WTC11 (cell line): ENCODE results near the gene GUCY1A2. TPM values are rescaled to one million over a fixed set of nuclear protein-coding genes. Genes with fewer than 3 reads are reported as not detected.

ENCODE experiments used
- ATAC-seq: fragments of 200-7000 bp; cut with Tn5 transposase; 2 replicates; pipeline ENCODE4 v1.10.0; 2021; ENCODE audit warnings: mild to moderate bottlenecking, moderate library complexity
- CTCF ChIA-PET: fragments of 300-600 bp; sonication (Branson Sonifier 250); formaldehyde crosslinking; loops from one replicate; lab custom pipeline; 2021; ENCODE audit warnings: antibody characterized with exemption; lab: Charles Lee
- POLR2A ChIA-PET: fragments of 350-600 bp; sonication (Branson Sonifier 250); formaldehyde crosslinking; loops from one replicate; lab custom pipeline; 2021; ENCODE audit warnings: antibody characterized with exemption; lab: Charles Lee
- DNase-seq: peaks from one replicate; pipeline ENCODE4 v3.0.0; 2021; ENCODE audit warnings: low spot score
- H3K27ac Mint-ChIP-seq: 2 replicates; pipeline ENCODE4 v1.8.0; 2021; ENCODE audit warnings: mixed read lengths
- H3K27me3 Mint-ChIP-seq: 2 replicates; pipeline ENCODE4 v1.8.0; 2021; ENCODE audit warnings: low read depth, mild to moderate bottlenecking, moderate library complexity, mixed read lengths
- H3K36me3 Mint-ChIP-seq: 2 replicates; pipeline ENCODE4 v1.8.0; 2021; ENCODE audit warnings: mixed read lengths
- H3K4me1 Mint-ChIP-seq: 2 replicates; pipeline ENCODE4 v1.8.0; 2022; ENCODE audit warnings: mixed read lengths
- H3K4me3 Mint-ChIP-seq: 2 replicates; pipeline ENCODE4 v1.8.0; 2021; ENCODE audit warnings: mild to moderate bottlenecking, moderate library complexity, mixed read lengths
- H3K9me3 Mint-ChIP-seq: 2 replicates; pipeline ENCODE4 v1.8.0; 2021; ENCODE audit warnings: mixed read lengths
- AFF4 ChIP-seq: sonication (generic); formaldehyde crosslinking; IDR thresholded peaks from 2 replicates; pipeline ENCODE4 v1.8.1; 2023; ENCODE audit warnings: mild to moderate bottlenecking, missing genetic modification reagents, borderline replicate concordance
- AR ChIP-seq: fragments of 250-450 bp; sonication (Bioruptor Pico); IDR thresholded peaks from 2 replicates; pipeline ENCODE4 v1.9.0; 2021; ENCODE audit warnings: mild to moderate bottlenecking
- ETV6 ChIP-seq: sonication (generic); formaldehyde crosslinking; IDR thresholded peaks from 2 replicates; pipeline ENCODE4 v1.8.1; 2022; ENCODE audit warnings: mild to moderate bottlenecking, missing genetic modification reagents
- FOXK1 ChIP-seq: sonication (generic); formaldehyde crosslinking; IDR thresholded peaks from 2 replicates; pipeline ENCODE4 v1.8.0; 2022; ENCODE audit warnings: mild to moderate bottlenecking, moderate library complexity, missing genetic modification reagents
- FOXP1 ChIP-seq: sonication (generic); formaldehyde crosslinking; IDR thresholded peaks from 2 replicates; pipeline ENCODE4 v1.8.0; 2022; ENCODE audit warnings: missing genetic modification reagents, mild to moderate bottlenecking, moderate library complexity, borderline replicate concordance
- FOXP4 ChIP-seq: sonication (generic); formaldehyde crosslinking; IDR thresholded peaks from 2 replicates; pipeline ENCODE4 v1.8.0; 2022; ENCODE audit warnings: mild to moderate bottlenecking, missing genetic modification reagents
- JUN ChIP-seq: sonication (generic); formaldehyde crosslinking; IDR thresholded peaks from 2 replicates; pipeline ENCODE4 v1.8.0; 2023; ENCODE audit warnings: mild to moderate bottlenecking, missing genetic modification reagents
- MAX ChIP-seq: sonication (generic); formaldehyde crosslinking; IDR thresholded peaks from 2 replicates; pipeline ENCODE4 v1.8.0; 2022; ENCODE audit warnings: mild to moderate bottlenecking, missing genetic modification reagents
- NFATC4 ChIP-seq: fragments of 250-450 bp; sonication (Bioruptor Pico); IDR thresholded peaks from 2 replicates; pipeline ENCODE4 v1.9.0; 2021; ENCODE audit warnings: mild to moderate bottlenecking
- RELA ChIP-seq: sonication (generic); formaldehyde crosslinking; IDR thresholded peaks from 2 replicates; pipeline ENCODE4 v1.8.1; 2022; ENCODE audit warnings: missing genetic modification reagents, mild to moderate bottlenecking, borderline replicate concordance
- TEAD4 ChIP-seq: sonication (generic); formaldehyde crosslinking; IDR thresholded peaks from 2 replicates; pipeline ENCODE4 v1.8.0; 2022; ENCODE audit warnings: mild to moderate bottlenecking, missing genetic modification reagents
- TP53 ChIP-seq: sonication (generic); formaldehyde crosslinking; IDR thresholded peaks from 2 replicates; pipeline ENCODE4 v1.8.1; 2023; ENCODE audit warnings: mild to moderate bottlenecking, missing genetic modification reagents
- ZNF121 ChIP-seq: sonication (generic); formaldehyde crosslinking; IDR thresholded peaks from 2 replicates; pipeline ENCODE4 v1.8.0; 2023; ENCODE audit warnings: missing genetic modification reagents
- ZNF138 ChIP-seq: sonication (generic); formaldehyde crosslinking; conservative IDR thresholded peaks from 2 replicates; pipeline ENCODE4 v1.8.1; 2022; ENCODE audit warnings: mild to moderate bottlenecking, moderate library complexity, missing genetic modification reagents
- ZNF219 ChIP-seq: sonication (generic); formaldehyde crosslinking; IDR thresholded peaks from 2 replicates; pipeline ENCODE4 v1.8.0; 2023; ENCODE audit warnings: missing genetic modification reagents, mild to moderate bottlenecking, borderline replicate concordance
- ZNF281 ChIP-seq: sonication (generic); formaldehyde crosslinking; IDR thresholded peaks from 2 replicates; pipeline ENCODE4 v1.8.0; 2023; ENCODE audit warnings: mild to moderate bottlenecking, missing genetic modification reagents
- ZNF317 ChIP-seq: sonication (generic); formaldehyde crosslinking; IDR thresholded peaks from 2 replicates; pipeline ENCODE4 v1.8.1; 2023; ENCODE audit warnings: low read depth, mild to moderate bottlenecking, moderate library complexity, missing genetic modification reagents, borderline replicate concordance
- ZNF512 ChIP-seq: sonication (generic); formaldehyde crosslinking; IDR thresholded peaks from 2 replicates; pipeline ENCODE4 v1.8.1; 2022; ENCODE audit warnings: missing genetic modification reagents, borderline replicate concordance
- total RNA-seq: library from RNA; stranded (reverse); gene quantifications from 3 replicates; pipeline ENCODE4 v1.2.3, GENCODE V29; 2021

The GUCY1A2 gene
- total RNA-seq, 1 experiment from 2014 or later: 0.90 TPM

GRCh38 chr11:107020594-107020993 lies 2.3 kb upstream of the GUCY1A2 start (continued):
- TF ChIP-seq RELA (CRISPR knock-in tag) (no peak), AR (no peak)

- CTCF ChIA-PET: interaction anchor here (0.9 to 3.0 kb wide), 5 partner anchors 9 to 304 kb away, joined by 3 to 12 read pairs (median 4); no protein-coding TSS in a partner anchor
- Mint-ChIP-seq H3K27ac (no peak overlapping the region), H3K4me3 (peak overlapping the region; percentile 81), H3K4me1 (peaks cover 12% of the 10 kb centered on the region), H3K36me3 (no peaks in the 10 kb centered on the region), H3K27me3 (peaks cover 51% of the 10 kb centered on the region), H3K9me3 (no peaks in the 10 kb centered on the region)
- ATAC-seq: peak; percentile 72
- POLR2A ChIA-PET: interaction anchor here (1.2 kb wide), 1 partner anchor 9 kb away, joined by 3 read pairs; no protein-coding TSS in a partner anchor
- DNase-seq: peak; percentile 87
- TF ChIP-seq AR: no peak
- peak; percentile 92 for TF ChIP-seq JUN (CRISPR knock-in tag)
- no peak; the same call in 1 of the 2 replicates for TF ChIP-seq TP53
- TF ChIP-seq ZNF512: no peak
- TF ChIP-seq ZNF121 (CRISPR knock-in tag): peak; percentile 31; the same call in 1 of the 2 replicates
- no peak for TF ChIP-seq AFF4 (CRISPR knock-in tag)
- peak; percentile 57 for TF ChIP-seq MAX (CRISPR knock-in tag)
- peak; percentile 50; the same call in 1 of the 2 replicates for TF ChIP-seq FOXP1 (CRISPR knock-in tag)
- TF ChIP-seq TEAD4 (CRISPR knock-in tag): peak; percentile 62; the same call in 1 of the 2 replicates
- no peak; the same call in 1 of the 2 replicates for TF ChIP-seq ZNF138
- TF ChIP-seq FOXK1: peak; percentile 60
- TF ChIP-seq NFATC4 (CRISPR knock-in tag): no peak
- 0 out of 2 replicates have a peak, but pooled peaks have one; percentile 9 for TF ChIP-seq ZNF317 (CRISPR knock-in tag)
- no peak for TF ChIP-seq ZNF219 (CRISPR knock-in tag)
- 0 out of 2 replicates have a peak, but pooled peaks have one; percentile 24 for TF ChIP-seq ZNF281 (CRISPR knock-in tag)
- no peak for TF ChIP-seq FOXP4 (CRISPR knock-in tag)
- TF ChIP-seq ETV6 (CRISPR knock-in tag): 0 out of 2 replicates have a peak, but pooled peaks have one; percentile 14
Measured at GRCh38 chr11:107018902-107019493, 722 bp upstream of the GUCY1A2 start.
